ENCODE results near the gene RNF19B. TPM values are rescaled to one million over a fixed set of nuclear protein-coding genes. Genes with fewer than 3 reads are reported as not detected.

Gene RNF19B
- total RNA-seq, 1 donor from 2014 or later = 14.2 TPM

GRCh38 chr1:32888134-32888533 lies 76.5 kb downstream of the RNF19B start:
- H3K9ac ChIP-seq = no peak overlapping the region
- Mint-ChIP-seq H3K4me3 (no peak overlapping the region), H3K27ac (no peak overlapping the region), H3K9me3 (no peaks in the 10 kb centered on the region), H3K36me3 (no peaks in the 10 kb centered on the region), H3K27me3 (ENCODE audit: insufficient read depth, low read depth) (peaks cover 56% of the 10 kb centered on the region), H3K4me1 (peaks cover 21% of the 10 kb centered on the region)
- peaks cover 87% of the 10 kb centered on the region for H3K27me3 ChIP-seq
- H3K4me1 ChIP-seq = peaks cover 10% of the 10 kb centered on the region
- H3K36me3 ChIP-seq = no peaks in the 10 kb centered on the region
- no peak overlapping the region for H3K4me3 ChIP-seq
- DNase-seq (ENCODE audit: low spot score) = no peak
- no peaks in the 10 kb centered on the region for H3K9me3 ChIP-seq (ENCODE audit: low read depth)
- no peak overlapping the region for H3K4me2 ChIP-seq
- no peak overlapping the region for H3K27ac ChIP-seq
- no peak overlapping the region for H2AFZ ChIP-seq (replicated peaks)
- H3F3A ChIP-seq (ENCODE audit: low read depth) = peaks cover 7% of the 10 kb centered on the region
- H3K79me2 ChIP-seq (ENCODE audit: low read depth) = no peaks in the 10 kb centered on the region
- peaks cover 53% of the 10 kb centered on the region for H4K20me1 ChIP-seq (ENCODE audit: low read depth)
- TF ChIP-seq EZH2phosphoT487 (IDR thresholded peaks at IDR 0.05) (no peak), EZH2 (IDR thresholded peaks at IDR 0.05) (no peak)
- TF ChIP-seq, protein P1, sequence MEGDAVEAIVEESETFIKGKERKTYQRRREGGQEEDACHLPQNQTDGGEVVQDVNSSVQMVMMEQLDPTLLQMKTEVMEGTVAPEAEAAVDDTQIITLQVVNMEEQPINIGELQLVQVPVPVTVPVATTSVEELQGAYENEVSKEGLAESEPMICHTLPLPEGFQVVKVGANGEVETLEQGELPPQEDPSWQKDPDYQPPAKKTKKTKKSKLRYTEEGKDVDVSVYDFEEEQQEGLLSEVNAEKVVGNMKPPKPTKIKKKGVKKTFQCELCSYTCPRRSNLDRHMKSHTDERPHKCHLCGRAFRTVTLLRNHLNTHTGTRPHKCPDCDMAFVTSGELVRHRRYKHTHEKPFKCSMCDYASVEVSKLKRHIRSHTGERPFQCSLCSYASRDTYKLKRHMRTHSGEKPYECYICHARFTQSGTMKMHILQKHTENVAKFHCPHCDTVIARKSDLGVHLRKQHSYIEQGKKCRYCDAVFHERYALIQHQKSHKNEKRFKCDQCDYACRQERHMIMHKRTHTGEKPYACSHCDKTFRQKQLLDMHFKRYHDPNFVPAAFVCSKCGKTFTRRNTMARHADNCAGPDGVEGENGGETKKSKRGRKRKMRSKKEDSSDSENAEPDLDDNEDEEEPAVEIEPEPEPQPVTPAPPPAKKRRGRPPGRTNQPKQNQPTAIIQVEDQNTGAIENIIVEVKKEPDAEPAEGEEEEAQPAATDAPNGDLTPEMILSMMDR (IDR thresholded peaks at IDR 0.05) = no peak

GRCh38 chr1:32887623-32888022 lies 77.0 kb downstream of the RNF19B start:
- no peaks in the 10 kb centered on the region for H3K36me3 Mint-ChIP-seq
- TF ChIP-seq, protein P1 (IDR thresholded peaks at IDR 0.05) = no peak
- TF ChIP-seq EZH2 (IDR thresholded peaks at IDR 0.05) (no peak), EZH2phosphoT487 (IDR thresholded peaks at IDR 0.05) (no peak)
- no peak for DNase-seq (ENCODE audit: low spot score)
- no peaks in the 10 kb centered on the region for H3K36me3 ChIP-seq
- H3K9me3 Mint-ChIP-seq = no peaks in the 10 kb centered on the region
- peaks cover 82% of the 10 kb centered on the region for H3K27me3 ChIP-seq
- no peaks in the 10 kb centered on the region for H3K79me2 ChIP-seq (ENCODE audit: low read depth)
- H3K27me3 Mint-ChIP-seq (ENCODE audit: insufficient read depth, low read depth) = peaks cover 54% of the 10 kb centered on the region
- peaks cover 10% of the 10 kb centered on the region for H3K4me1 ChIP-seq
- H3K9ac ChIP-seq = no peak overlapping the region
- H3K27ac Mint-ChIP-seq = no peak overlapping the region
- no peak overlapping the region for H3K4me3 ChIP-seq
- no peak overlapping the region for H3K4me2 ChIP-seq
- H2AFZ ChIP-seq (replicated peaks) = no peak overlapping the region
- H3K4me1 Mint-ChIP-seq = peaks cover 20% of the 10 kb centered on the region
- H3K4me3 Mint-ChIP-seq = no peak overlapping the region
- H3K27ac ChIP-seq = no peak overlapping the region
- H3F3A ChIP-seq (ENCODE audit: low read depth) = peaks cover 4% of the 10 kb centered on the region
- no peaks in the 10 kb centered on the region for H3K9me3 ChIP-seq (ENCODE audit: low read depth)
- peaks cover 53% of the 10 kb centered on the region for H4K20me1 ChIP-seq (ENCODE audit: low read depth)

- H3K27me3 Mint-ChIP-seq (ENCODE audit: insufficient read depth, low read depth) = peaks cover 51% of the 10 kb centered on the region
- no peak overlapping the region for H3K27ac Mint-ChIP-seq
- Histone ChIP-seq H3K79me2 (ENCODE audit: low read depth) (no peaks in the 10 kb centered on the region), H3K36me3 (no peaks in the 10 kb centered on the region), H3K27ac (no peak overlapping the region), H3K4me1 (peaks cover 16% of the 10 kb centered on the region), H3K4me3 (no peak overlapping the region), H3K4me2 (no peak overlapping the region), H3F3A (ENCODE audit: low read depth) (no peaks in the 10 kb centered on the region), H3K9ac (no peak overlapping the region), H3K9me3 (ENCODE audit: low read depth) (no peaks in the 10 kb centered on the region), H4K20me1 (ENCODE audit: low read depth) (peaks cover 46% of the 10 kb centered on the region), H2AFZ (replicated peaks) (no peak overlapping the region), H3K27me3 (peaks cover 75% of the 10 kb centered on the region)
- no peak overlapping the region for H3K4me3 Mint-ChIP-seq
- DNase-seq (ENCODE audit: low spot score) = no peak
- H3K36me3 Mint-ChIP-seq = no peaks in the 10 kb centered on the region
- no peaks in the 10 kb centered on the region for H3K9me3 Mint-ChIP-seq
- H3K4me1 Mint-ChIP-seq = peaks cover 15% of the 10 kb centered on the region
- TF ChIP-seq, protein P1 (IDR thresholded peaks at IDR 0.05) = no peak
- TF ChIP-seq EZH2 (IDR thresholded peaks at IDR 0.05) (no peak), EZH2phosphoT487 (IDR thresholded peaks at IDR 0.05) (no peak)
Observed at GRCh38 chr1:32886828-32887414, 77.7 kb downstream of the RNF19B start.

Other genes with a start within 250 kb of the RNF19B start
- 38.2 and 61.5 TPM in 2 replicates for gene YARS1, start 147.5 kb downstream of the RNF19B start, total RNA-seq (ENCODE audit: low replicate concordance)
- 72.9 and 107 TPM in 2 replicates for gene S100PBP, start 147.2 kb downstream of the RNF19B start, total RNA-seq (ENCODE audit: low replicate concordance)
- gene FNDC5, start 93.9 kb downstream of the RNF19B start, total RNA-seq (ENCODE audit: low replicate concordance) = 9.6 and 21.4 TPM in 2 replicates
- gene HPCA, start 78.3 kb downstream of the RNF19B start, total RNA-seq (ENCODE audit: low replicate concordance) = 1.0 TPM in 1 of 2 replicates, not detected in the other
- 13.5 and 14.5 TPM in 2 replicates for gene TMEM54, start 63.4 kb downstream of the RNF19B start, total RNA-seq (ENCODE audit: low replicate concordance)
- gene AK2, start 72.1 kb upstream of the RNF19B start, total RNA-seq (ENCODE audit: low replicate concordance) = 85.5 and 128 TPM in 2 replicates
- 1.3 and 5.8 TPM in 2 replicates for gene AZIN2, start 116.3 kb upstream of the RNF19B start, total RNA-seq (ENCODE audit: low replicate concordance)
- 1.4 and 5.0 TPM in 2 replicates for gene TRIM62, start 217.2 kb upstream of the RNF19B start, total RNA-seq (ENCODE audit: low replicate concordance)